ENCODE results near the gene P3H3.
"Not testable (repeated sequence)": the region's sequence is repeated elsewhere in the genome, so short reads cannot be mapped to it uniquely, and the experiment has no call there.

P3H3 gene

DNA sequence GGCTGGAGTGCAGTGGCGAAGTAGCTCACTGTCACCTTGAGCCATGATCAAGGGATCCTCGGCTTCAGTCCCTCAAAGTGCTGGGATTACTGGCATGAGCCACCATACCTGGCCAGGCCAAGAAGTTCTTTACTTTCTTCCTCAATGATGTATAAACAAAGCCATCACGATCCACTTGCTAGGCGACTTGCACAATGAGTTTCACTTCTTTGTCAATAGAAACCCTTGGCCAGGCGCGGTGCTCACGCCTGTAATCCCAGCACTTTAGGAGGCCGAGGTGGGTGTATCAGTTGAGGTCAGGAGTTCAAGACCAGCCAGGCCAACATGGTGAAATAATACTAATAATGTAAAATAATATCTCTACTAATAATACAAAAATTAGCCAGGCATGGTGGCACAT, 59.3 kb downstream of the P3H3 start:
- no peak for DNase-seq (ENCODE audit: low read depth in 1 of 2, low spot score in 1 of 2)

GRCh38 chr12:6888360-6888759, 60.2 kb downstream of the P3H3 start:
- DNase-seq (ENCODE audit: low read depth in 1 of 2, low spot score in 1 of 2), result no peak

DNA sequence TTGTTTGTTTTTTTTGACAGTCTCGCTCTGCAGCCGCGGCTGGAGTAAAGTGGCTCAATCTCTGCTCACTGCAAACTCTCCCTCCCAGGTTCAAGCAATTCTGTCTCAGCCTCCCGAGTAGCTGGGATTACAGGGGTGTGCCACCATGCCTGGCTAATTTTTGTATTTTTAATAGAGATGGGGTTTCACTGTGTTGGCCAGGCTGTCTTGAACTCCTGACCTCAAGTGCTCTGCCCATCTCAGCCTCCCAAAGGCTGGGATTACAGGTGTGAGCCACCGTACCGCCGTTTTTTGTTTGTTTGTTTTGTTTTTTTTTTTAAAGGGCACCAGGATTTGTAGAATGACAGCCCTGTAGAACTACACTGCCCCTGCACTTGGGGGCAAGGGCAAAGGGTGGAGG, 60.6 kb downstream of the P3H3 start:
- DNase-seq (ENCODE audit: low read depth in 1 of 2, low spot score in 1 of 2), result not testable (repeated sequence)
